GM23338 (cell line): ENCODE results near the gene CNTN1. TPM values are rescaled to one million over a fixed set of nuclear protein-coding genes. Genes with fewer than 3 reads are reported as not detected.

Experiments used
- ATAC-seq: fragments of 200-7000 bp; cut with Tn5 transposase; 3 replicates; pipeline ENCODE4 v1.9.1; 2020
- DNase-seq: peaks from one replicate; pipeline ENCODE4 v3.0.0-alpha.2; 2015; ENCODE audit warnings: low spot score
- H2AFZ ChIP-seq: fragments of 200-600 bp; sonication (generic); 2 replicates; pipeline ENCODE4 v1.8.0; 2016; ENCODE audit warnings: antibody characterized with exemption, mild to moderate bottlenecking, moderate library complexity
- H3F3A ChIP-seq: fragments of 200-600 bp; sonication (generic); replicated peaks from 2 replicates; pipeline ENCODE4 v1.8.0; 2017; ENCODE audit warnings: antibody characterized with exemption, mixed run types, low read depth
- H3K27ac ChIP-seq: fragments of 200-600 bp; sonication (generic); 2 replicates; pipeline ENCODE4 v1.6.1; 2016; ENCODE audit warnings: low read depth
- H3K27me3 ChIP-seq: fragments of 200-600 bp; sonication (generic); 2 replicates; pipeline ENCODE4 v1.8.0; 2016; ENCODE audit warnings: mild to moderate bottlenecking, mixed run types, moderate library complexity; ENCODE audit not compliant: insufficient read depth
- H3K36me3 ChIP-seq: fragments of 200-600 bp; sonication (generic); 2 replicates; pipeline ENCODE4 v1.8.0; 2016; ENCODE audit warnings: mild to moderate bottlenecking; ENCODE audit not compliant: insufficient read depth
- H3K4me1 ChIP-seq: fragments of 200-600 bp; sonication (generic); 2 replicates; pipeline ENCODE4 v1.8.0; 2016; ENCODE audit warnings: mild to moderate bottlenecking, moderate library complexity; ENCODE audit not compliant: insufficient read depth
- H3K4me2 ChIP-seq: fragments of 200-600 bp; sonication (generic); 2 replicates; pipeline ENCODE4 v1.7.1; 2017; ENCODE audit warnings: mixed run types
- H3K4me3 ChIP-seq: fragments of 200-600 bp; sonication (generic); 2 replicates; pipeline ENCODE4 v1.6.1; 2016; ENCODE audit warnings: mixed run types
- H3K79me2 ChIP-seq: fragments of 200-600 bp; sonication (generic); replicated peaks from 2 replicates; pipeline ENCODE4 v1.8.0; 2017; ENCODE audit warnings: mild to moderate bottlenecking; ENCODE audit not compliant: insufficient read depth
- H3K9me2 ChIP-seq: fragments of 200-600 bp; sonication (generic); 2 replicates; pipeline ENCODE4 v1.8.0; 2017; ENCODE audit not compliant: insufficient read depth
- H4K20me1 ChIP-seq: fragments of 200-600 bp; sonication (generic); replicated peaks from 2 replicates; pipeline ENCODE4 v1.8.0; 2017; ENCODE audit warnings: mild to moderate bottlenecking; ENCODE audit not compliant: insufficient read depth
- H3K27ac Mint-ChIP-seq: 2 replicates; pipeline ENCODE4 v1.8.0; 2020; ENCODE audit warnings: inconsistent platforms, mild to moderate bottlenecking, moderate library complexity, mixed read lengths
- H3K27me3 Mint-ChIP-seq: 3 replicates; pipeline ENCODE4 v1.8.0; 2022; ENCODE audit warnings: low read depth, mild to moderate bottlenecking, moderate library complexity, mixed read lengths, inconsistent platforms; ENCODE audit not compliant: insufficient read depth, poor library complexity
- H3K36me3 Mint-ChIP-seq: 3 replicates; pipeline ENCODE4 v1.8.0; 2021; ENCODE audit warnings: low read depth, mild to moderate bottlenecking, inconsistent platforms, moderate library complexity, mixed read lengths
- H3K4me1 Mint-ChIP-seq: 3 replicates; pipeline ENCODE4 v1.8.0; 2020; ENCODE audit warnings: mild to moderate bottlenecking, inconsistent platforms, mixed read lengths
- H3K4me3 Mint-ChIP-seq: 3 replicates; pipeline ENCODE4 v1.8.0; 2021; ENCODE audit warnings: moderate library complexity, mild to moderate bottlenecking, inconsistent platforms, mixed read lengths
- H3K9me3 Mint-ChIP-seq: 3 replicates; pipeline ENCODE4 v1.8.0; 2020; ENCODE audit warnings: moderate library complexity, mild to moderate bottlenecking, inconsistent platforms, mixed read lengths
- CTCF ChIP-seq, 2 experiments: fragments of 200-600 bp in 1 of 2; sonication (generic) in 1 of 2; conservative IDR thresholded peaks; 2 replicates each; pipeline versions ENCODE4 v1.5.1 to v1.6.1; 2016 to 2017; ENCODE audit warnings: antibody characterized with exemption in 2 of 2, low read depth in 2 of 2, mild to moderate bottlenecking in 2 of 2, moderate library complexity in 1 of 2
- ETS1 ChIP-seq: IDR thresholded peaks from 2 replicates; pipeline ENCODE4 v1.6.1; 2016; ENCODE audit warnings: antibody characterized with exemption
- EZH2 ChIP-seq: fragments of 200-600 bp; sonication (generic); IDR thresholded peaks from one replicate; pipeline ENCODE4 v1.8.0; 2017; ENCODE audit warnings: antibody characterized with exemption, mild to moderate bottlenecking, low read depth; ENCODE audit not compliant: unreplicated experiment
- EZH2phosphoT487 ChIP-seq: fragments of 200-600 bp; sonication (generic); IDR thresholded peaks from one replicate; pipeline ENCODE4 v1.8.1; 2018; ENCODE audit warnings: antibody characterized with exemption; ENCODE audit not compliant: unreplicated experiment
- STAT1 ChIP-seq: IDR thresholded peaks from one replicate; pipeline ENCODE4 v1.6.1; 2016; ENCODE audit warnings: antibody characterized with exemption; ENCODE audit not compliant: unreplicated experiment
- ZNF114 ChIP-seq: fragments of 250-450 bp; sonication (Bioruptor Pico); IDR thresholded peaks from 2 replicates; pipeline ENCODE4 v1.5.0; 2020; ENCODE audit warnings: mild to moderate bottlenecking, moderate library complexity
- ZNF331 ChIP-seq: fragments of 250-450 bp; sonication (Bioruptor Pico); IDR thresholded peaks from 2 replicates; pipeline ENCODE4 v1.5.0; 2020; ENCODE audit warnings: low read depth, mild to moderate bottlenecking, moderate library complexity
- ZNF462 ChIP-seq: fragments of 250-450 bp; sonication (Bioruptor Pico); IDR thresholded peaks from 2 replicates; pipeline ENCODE4 v1.5.0; 2020; ENCODE audit warnings: mild to moderate bottlenecking, moderate library complexity
- polyA plus RNA-seq: library from polyadenylated mRNA; unstranded; fragments of >200 nt; fragmentation: Nextera tagmentation; extraction: Ambion mirVana; gene quantifications from 2 replicates; pipeline ENCODE4 v1.2.1, GENCODE V29; 2016
- total RNA-seq: library from RNA; depleted of rRNA; stranded (reverse); fragments of >200 nt; shearing (Covaris generic); gene quantifications from 2 replicates; pipeline ENCODE4 v1.2.3, GENCODE V29; 2014
- TF ChIP-seq, protein P1 (sequence below): IDR thresholded peaks from one replicate; pipeline ENCODE4 v1.6.1; 2018; ENCODE audit warnings: antibody characterized with exemption; ENCODE audit not compliant: unreplicated experiment

CNTN1 gene
- total and polyA plus RNA-seq, 2 experiments from 2014 or later, result 5.0 to 27.0 TPM

DNA sequence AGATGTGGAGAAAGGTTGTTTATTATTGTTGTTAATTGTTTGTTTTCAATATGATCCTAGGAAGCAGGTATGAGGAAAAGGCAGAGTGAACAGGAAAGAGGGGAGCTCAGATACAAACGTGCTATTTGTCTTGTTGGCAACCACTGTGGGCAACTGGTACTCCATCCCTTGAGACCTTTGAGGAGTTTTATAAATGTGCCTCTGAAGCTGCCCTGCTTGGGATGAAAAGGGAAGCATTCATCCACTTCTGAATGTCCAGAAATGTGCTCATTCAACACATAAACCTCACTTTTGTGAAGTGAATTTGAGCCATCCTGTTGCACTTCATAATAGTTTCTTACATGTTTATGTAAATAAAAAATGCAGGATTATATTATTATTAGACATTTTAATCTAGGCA is 331.6 kb downstream of the CNTN1 start:
- no peak overlapping the region for H2AFZ ChIP-seq
- no peak overlapping the region for H3K4me3 ChIP-seq
- DNase-seq, result no peak
- H3K27ac Mint-ChIP-seq, result no peak overlapping the region
- no peaks in the 10 kb centered on the region for H3K4me1 Mint-ChIP-seq
- no peaks in the 10 kb centered on the region for H3K79me2 ChIP-seq
- no peaks in the 10 kb centered on the region for H3K9me3 Mint-ChIP-seq
- H3K36me3 Mint-ChIP-seq, result no peaks in the 10 kb centered on the region
- no peak overlapping the region for H3K4me2 ChIP-seq
- no peak for ATAC-seq
- no peaks in the 10 kb centered on the region for H3K4me1 ChIP-seq
- H3K27ac ChIP-seq, result no peak overlapping the region
- H3K27me3 ChIP-seq, result no peaks in the 10 kb centered on the region
- no peaks in the 10 kb centered on the region for H3K36me3 ChIP-seq
- H3F3A ChIP-seq, result no peaks in the 10 kb centered on the region
- no peak overlapping the region for H3K4me3 Mint-ChIP-seq
- no peaks in the 10 kb centered on the region for H4K20me1 ChIP-seq
- no peak for TF ChIP-seq EZH2
- no peak for TF ChIP-seq ETS1
- no peak for TF ChIP-seq CTCF (conservative IDR thresholded peaks at IDR 0.05; ENCODE audit: low read depth in 2 of 2)
- no peak for TF ChIP-seq ZNF114 (CRISPR knock-in tag)
- TF ChIP-seq, protein P1, sequence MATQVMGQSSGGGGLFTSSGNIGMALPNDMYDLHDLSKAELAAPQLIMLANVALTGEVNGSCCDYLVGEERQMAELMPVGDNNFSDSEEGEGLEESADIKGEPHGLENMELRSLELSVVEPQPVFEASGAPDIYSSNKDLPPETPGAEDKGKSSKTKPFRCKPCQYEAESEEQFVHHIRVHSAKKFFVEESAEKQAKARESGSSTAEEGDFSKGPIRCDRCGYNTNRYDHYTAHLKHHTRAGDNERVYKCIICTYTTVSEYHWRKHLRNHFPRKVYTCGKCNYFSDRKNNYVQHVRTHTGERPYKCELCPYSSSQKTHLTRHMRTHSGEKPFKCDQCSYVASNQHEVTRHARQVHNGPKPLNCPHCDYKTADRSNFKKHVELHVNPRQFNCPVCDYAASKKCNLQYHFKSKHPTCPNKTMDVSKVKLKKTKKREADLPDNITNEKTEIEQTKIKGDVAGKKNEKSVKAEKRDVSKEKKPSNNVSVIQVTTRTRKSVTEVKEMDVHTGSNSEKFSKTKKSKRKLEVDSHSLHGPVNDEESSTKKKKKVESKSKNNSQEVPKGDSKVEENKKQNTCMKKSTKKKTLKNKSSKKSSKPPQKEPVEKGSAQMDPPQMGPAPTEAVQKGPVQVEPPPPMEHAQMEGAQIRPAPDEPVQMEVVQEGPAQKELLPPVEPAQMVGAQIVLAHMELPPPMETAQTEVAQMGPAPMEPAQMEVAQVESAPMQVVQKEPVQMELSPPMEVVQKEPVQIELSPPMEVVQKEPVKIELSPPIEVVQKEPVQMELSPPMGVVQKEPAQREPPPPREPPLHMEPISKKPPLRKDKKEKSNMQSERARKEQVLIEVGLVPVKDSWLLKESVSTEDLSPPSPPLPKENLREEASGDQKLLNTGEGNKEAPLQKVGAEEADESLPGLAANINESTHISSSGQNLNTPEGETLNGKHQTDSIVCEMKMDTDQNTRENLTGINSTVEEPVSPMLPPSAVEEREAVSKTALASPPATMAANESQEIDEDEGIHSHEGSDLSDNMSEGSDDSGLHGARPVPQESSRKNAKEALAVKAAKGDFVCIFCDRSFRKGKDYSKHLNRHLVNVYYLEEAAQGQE, result no peak
- TF ChIP-seq EZH2phosphoT487, result no peak
- no peak for TF ChIP-seq STAT1
- no peak for TF ChIP-seq ZNF462 (CRISPR knock-in tag)
- TF ChIP-seq ZNF331, result no peak
- H3K27me3 Mint-ChIP-seq, result no peaks in the 10 kb centered on the region
- no peaks in the 10 kb centered on the region for H3K9me2 ChIP-seq
